Thoracic aorta (tissue), 2 donors: ENCODE data around the gene CPT1B. TPM values are rescaled to one million over a fixed set of nuclear protein-coding genes. Genes with fewer than 3 reads are reported as not detected.

ENCODE experiments used
- ATAC-seq: fragments of 150-250 bp; one replicate; pipeline ENCODE4 v1.8.0; 2017; ENCODE audit warnings: low read depth; ENCODE audit not compliant: insufficient number of reproducible peaks, low FRiP score
- DNase-seq: peaks from one replicate; pipeline ENCODE4 v3.0.0-alpha.2; 2020; ENCODE audit warnings: low spot score
- H3K27ac ChIP-seq, 2 donors: fragments of 200-600 bp; sonication (generic); 1 replicate in 1 of 2; 2 replicates in 1 of 2; pipeline ENCODE4 v1.5.1; 2016; ENCODE audit warnings: mild to moderate bottlenecking in 2 of 2, moderate library complexity in 2 of 2
- H3K27me3 ChIP-seq: fragments of 200-600 bp; sonication (generic); replicated peaks from 2 replicates; pipeline ENCODE4 v1.6.0; 2016; ENCODE audit warnings: mild to moderate bottlenecking; ENCODE audit not compliant: insufficient read depth
- H3K36me3 ChIP-seq: fragments of 200-600 bp; sonication (generic); one replicate; pipeline ENCODE4 v1.5.1; 2016
- H3K4me1 ChIP-seq, 2 donors: fragments of 200-600 bp; sonication (generic); 1 replicate in 1 of 2; 2 replicates in 1 of 2; pipeline versions ENCODE4 v1.5.1 to v1.6.0; 2016; ENCODE audit warnings: low read depth in 2 of 2, mild to moderate bottlenecking in 1 of 2; ENCODE audit not compliant: control insufficient read depth in 1 of 2
- H3K4me3 ChIP-seq: fragments of 200-600 bp; sonication (generic); 2 replicates; pipeline ENCODE4 v1.5.1; 2016; ENCODE audit warnings: mild to moderate bottlenecking
- H3K9me3 ChIP-seq: fragments of 200-600 bp; sonication (generic); 2 replicates; pipeline ENCODE4 v1.5.1; 2016
- CTCF ChIP-seq: fragments of 200-600 bp; sonication (generic); IDR thresholded peaks from one replicate; pipeline ENCODE4 v1.5.1; 2019; ENCODE audit warnings: antibody characterized with exemption
- total RNA-seq, 2 donors: library from RNA; depleted of rRNA; stranded (reverse); fragments of >200 nt; gene quantifications; one replicate each; pipeline versions ENCODE4 v1.1.0 to v1.2.3, GENCODE V29; 2016

The CPT1B gene
- total RNA-seq, 2 donors from 2014 or later = 14.6 to 21.4 TPM

- Histone ChIP-seq H3K36me3 (no peaks in the 10 kb centered on the region), H3K27ac (no peak overlapping the region), H3K4me1 (no peaks in the 10 kb centered on the region), H3K9me3 (no peaks in the 10 kb centered on the region), H3K27me3 (no peaks in the 10 kb centered on the region), H3K4me3 (no peak overlapping the region)
- TF ChIP-seq CTCF = no peak
- no peak for ATAC-seq
- DNase-seq = no peak
Measured at GRCh38 chr22:50570861-50571260, 7.4 kb downstream of the CPT1B start.

GRCh38 chr22:50569896-50570535, 8.2 kb downstream of the CPT1B start:
- Histone ChIP-seq H3K4me1 (no peaks in the 10 kb centered on the region), H3K36me3 (no peaks in the 10 kb centered on the region), H3K4me3 (no peak overlapping the region), H3K9me3 (no peaks in the 10 kb centered on the region), H3K27me3 (no peaks in the 10 kb centered on the region), H3K27ac (no peak overlapping the region)
- DNase-seq (no peak), ATAC-seq (no peak)
- TF ChIP-seq CTCF = no peak

GRCh38 chr22:50569041-50569459, 9.2 kb downstream of the CPT1B start:
- DNase-seq = no peak
- no peak overlapping the region for H3K27ac ChIP-seq
- no peak for TF ChIP-seq CTCF
- H3K4me3 ChIP-seq = no peak overlapping the region
- ATAC-seq = no peak
- H3K4me1 ChIP-seq = peaks cover 0 to 2% of the 10 kb centered on the region in 2 donors
- H3K36me3 ChIP-seq = no peaks in the 10 kb centered on the region
- no peaks in the 10 kb centered on the region for H3K9me3 ChIP-seq
- H3K27me3 ChIP-seq = no peaks in the 10 kb centered on the region

GRCh38 chr22:50568626-50569025, 9.6 kb downstream of the CPT1B start:
- ATAC-seq = no peak
- Histone ChIP-seq H3K4me3 (no peak overlapping the region), H3K27ac (no peak overlapping the region), H3K4me1 (peaks cover 4 to 6% of the 10 kb centered on the region in 2 donors), H3K36me3 (no peaks in the 10 kb centered on the region), H3K9me3 (no peaks in the 10 kb centered on the region), H3K27me3 (no peaks in the 10 kb centered on the region)
- TF ChIP-seq CTCF = no peak
- DNase-seq = no peak

- Histone ChIP-seq H3K9me3 (no peaks in the 10 kb centered on the region), H3K36me3 (no peaks in the 10 kb centered on the region), H3K4me3 (no peak overlapping the region), H3K4me1 (peaks cover 9 to 13% of the 10 kb centered on the region in 2 donors), H3K27ac (no peak overlapping the region), H3K27me3 (no peaks in the 10 kb centered on the region)
- no peak for ATAC-seq
- no peak for TF ChIP-seq CTCF
- no peak for DNase-seq
Measured at GRCh38 chr22:50567721-50568252, 10.4 kb downstream of the CPT1B start.
